ENCODE results near the gene MRNIP. TPM values are rescaled to one million over a fixed set of nuclear protein-coding genes. Genes with fewer than 3 reads are reported as not detected.

MRNIP gene
- total RNA-seq, 1 donor from 2014 or later, result 42.2 TPM

DNA sequence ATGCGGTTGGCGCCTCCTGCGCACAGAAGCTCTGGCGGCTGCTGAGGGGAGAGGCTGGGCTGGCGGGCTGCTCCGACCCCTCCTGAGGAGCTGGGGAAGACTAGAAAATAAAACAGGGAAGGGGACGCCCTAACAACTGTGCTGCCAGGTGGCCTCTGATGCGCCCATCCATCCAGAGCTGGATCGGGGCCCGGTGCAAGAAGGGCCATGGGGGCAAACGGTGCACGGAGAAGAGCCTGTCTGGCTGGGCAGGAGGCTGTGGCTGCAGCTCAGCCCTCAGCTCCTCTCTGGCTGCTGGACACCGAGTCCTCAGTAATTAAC is 21.0 kb upstream of the MRNIP start:
- no peak for DNase-seq (ENCODE audit: low read depth, low spot score)
- Mint-ChIP-seq H3K27me3 (ENCODE audit: low read depth) (no peaks in the 10 kb centered on the region), H3K4me1 (no peaks in the 10 kb centered on the region), H3K9me3 (peaks cover 13% of the 10 kb centered on the region), H3K36me3 (ENCODE audit: low read depth) (peaks cover 35% of the 10 kb centered on the region), H3K4me3 (no peak overlapping the region), H3K27ac (ENCODE audit: unreplicated experiment) (no peak overlapping the region)
- TF ChIP-seq, protein P1, sequence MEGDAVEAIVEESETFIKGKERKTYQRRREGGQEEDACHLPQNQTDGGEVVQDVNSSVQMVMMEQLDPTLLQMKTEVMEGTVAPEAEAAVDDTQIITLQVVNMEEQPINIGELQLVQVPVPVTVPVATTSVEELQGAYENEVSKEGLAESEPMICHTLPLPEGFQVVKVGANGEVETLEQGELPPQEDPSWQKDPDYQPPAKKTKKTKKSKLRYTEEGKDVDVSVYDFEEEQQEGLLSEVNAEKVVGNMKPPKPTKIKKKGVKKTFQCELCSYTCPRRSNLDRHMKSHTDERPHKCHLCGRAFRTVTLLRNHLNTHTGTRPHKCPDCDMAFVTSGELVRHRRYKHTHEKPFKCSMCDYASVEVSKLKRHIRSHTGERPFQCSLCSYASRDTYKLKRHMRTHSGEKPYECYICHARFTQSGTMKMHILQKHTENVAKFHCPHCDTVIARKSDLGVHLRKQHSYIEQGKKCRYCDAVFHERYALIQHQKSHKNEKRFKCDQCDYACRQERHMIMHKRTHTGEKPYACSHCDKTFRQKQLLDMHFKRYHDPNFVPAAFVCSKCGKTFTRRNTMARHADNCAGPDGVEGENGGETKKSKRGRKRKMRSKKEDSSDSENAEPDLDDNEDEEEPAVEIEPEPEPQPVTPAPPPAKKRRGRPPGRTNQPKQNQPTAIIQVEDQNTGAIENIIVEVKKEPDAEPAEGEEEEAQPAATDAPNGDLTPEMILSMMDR (conservative IDR thresholded peaks at IDR 0.05), result no peak

DNA sequence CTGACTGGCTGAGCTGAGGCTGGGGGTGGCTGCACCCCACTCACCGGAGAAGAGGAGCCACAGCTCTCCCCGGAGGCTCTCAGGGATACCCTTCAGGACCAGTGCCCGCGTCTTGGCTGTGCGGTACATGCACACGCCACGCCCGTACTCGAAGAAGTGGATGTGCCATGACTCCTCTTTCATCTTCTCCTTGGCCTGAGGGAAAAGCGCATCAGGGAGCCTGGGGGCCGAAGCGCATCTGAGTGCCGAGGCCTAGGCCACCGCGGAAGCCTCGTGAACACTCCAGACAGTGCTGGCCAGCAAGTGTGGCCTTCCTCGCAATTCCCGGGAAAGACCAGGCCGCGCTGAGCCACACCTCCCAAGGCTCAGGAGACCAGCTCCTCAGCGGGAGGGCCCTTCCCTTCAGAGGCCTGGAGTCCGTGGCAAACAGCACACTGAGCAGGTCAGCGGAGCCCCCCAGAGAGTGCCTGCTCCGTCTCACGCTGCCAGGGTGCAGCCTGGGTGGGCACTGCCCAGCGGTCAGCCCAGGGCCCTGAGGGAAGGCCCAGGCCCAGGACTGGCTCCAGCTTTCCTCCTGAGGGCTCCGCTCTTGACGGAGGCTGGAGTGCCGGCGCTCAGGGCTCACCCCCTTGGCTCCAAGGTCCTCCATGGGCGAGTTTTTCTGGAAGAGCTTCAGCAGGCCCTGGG is 20.5 kb upstream of the MRNIP start:
- Mint-ChIP-seq H3K27ac (ENCODE audit: unreplicated experiment) (no peak overlapping the region), H3K36me3 (ENCODE audit: low read depth) (peaks cover 30% of the 10 kb centered on the region), H3K4me3 (no peak overlapping the region), H3K9me3 (peaks cover 10% of the 10 kb centered on the region), H3K4me1 (no peaks in the 10 kb centered on the region), H3K27me3 (ENCODE audit: low read depth) (no peaks in the 10 kb centered on the region)
- no peak for DNase-seq (ENCODE audit: low read depth, low spot score)
- TF ChIP-seq, protein P1 (conservative IDR thresholded peaks at IDR 0.05), result no peak

DNA sequence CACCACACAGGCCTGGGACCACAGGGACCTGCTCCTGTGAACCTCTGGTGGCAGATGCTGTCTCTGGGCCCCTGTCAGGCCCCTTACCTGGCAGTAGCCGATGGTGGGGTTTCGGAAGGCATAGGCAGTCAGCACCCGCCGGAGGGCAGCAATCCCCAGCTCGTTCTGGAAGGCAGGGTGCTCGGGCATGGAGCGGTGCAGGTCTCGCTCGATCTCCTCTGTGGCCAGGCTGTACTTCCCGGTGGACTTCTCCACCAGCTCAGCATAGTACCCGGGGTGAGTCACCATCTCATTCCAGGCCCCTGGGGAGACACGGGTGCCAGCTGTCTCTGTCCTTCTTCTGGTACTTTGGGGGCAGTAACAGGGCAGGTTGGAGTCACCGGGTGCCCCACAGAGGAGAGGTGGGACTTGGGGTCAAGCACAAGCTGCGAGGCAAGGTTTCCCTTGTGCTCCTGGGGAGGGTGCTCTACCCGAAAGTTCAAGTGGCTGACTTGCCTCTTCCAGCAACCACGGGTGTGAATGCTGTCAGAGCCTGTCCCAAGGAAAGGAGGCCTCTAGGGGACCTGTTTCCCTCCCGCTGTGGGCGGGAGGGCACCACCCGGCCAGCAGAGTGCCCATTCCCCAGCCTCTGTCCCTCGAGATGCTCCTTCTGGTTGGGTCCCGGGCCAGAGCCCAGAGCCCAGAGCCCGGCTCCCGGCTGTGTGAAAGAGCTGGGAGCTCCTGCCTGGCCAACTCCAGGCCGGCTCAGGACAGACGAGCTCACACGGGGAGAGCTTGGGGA is 19.8 kb upstream of the MRNIP start:
- Mint-ChIP-seq H3K4me1 (no peaks in the 10 kb centered on the region), H3K27me3 (ENCODE audit: low read depth) (no peaks in the 10 kb centered on the region), H3K27ac (ENCODE audit: unreplicated experiment) (no peak overlapping the region), H3K9me3 (peaks cover 6% of the 10 kb centered on the region), H3K36me3 (ENCODE audit: low read depth) (peaks cover 22% of the 10 kb centered on the region), H3K4me3 (no peak overlapping the region)
- TF ChIP-seq, protein P1 (conservative IDR thresholded peaks at IDR 0.05), result no peak
- no peak for DNase-seq (ENCODE audit: low read depth, low spot score)

DNA sequence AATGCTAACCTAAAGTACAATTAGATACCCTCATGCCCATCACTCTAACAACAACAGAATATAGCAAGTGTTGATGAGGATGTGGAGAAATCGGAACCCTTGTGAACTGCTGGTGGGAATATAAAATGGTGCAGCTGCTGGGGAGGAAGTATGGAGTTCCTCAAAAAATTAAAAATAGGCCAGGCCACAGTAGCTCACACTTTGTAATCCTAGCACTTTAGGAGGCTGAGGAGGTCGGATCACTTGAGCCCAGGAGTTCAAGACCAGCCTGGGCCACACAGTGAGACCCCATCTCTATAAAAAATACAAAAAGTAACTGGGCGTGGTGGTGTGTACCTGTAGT is 18.0 kb upstream of the MRNIP start:
- Mint-ChIP-seq H3K27ac (ENCODE audit: unreplicated experiment) (no peak overlapping the region), H3K36me3 (ENCODE audit: low read depth) (peaks cover 11% of the 10 kb centered on the region), H3K4me3 (no peak overlapping the region), H3K9me3 (no peaks in the 10 kb centered on the region), H3K27me3 (ENCODE audit: low read depth) (no peaks in the 10 kb centered on the region), H3K4me1 (no peaks in the 10 kb centered on the region)
- TF ChIP-seq, protein P1 (conservative IDR thresholded peaks at IDR 0.05), result no peak
- DNase-seq (ENCODE audit: low read depth, low spot score), result no peak

DNA sequence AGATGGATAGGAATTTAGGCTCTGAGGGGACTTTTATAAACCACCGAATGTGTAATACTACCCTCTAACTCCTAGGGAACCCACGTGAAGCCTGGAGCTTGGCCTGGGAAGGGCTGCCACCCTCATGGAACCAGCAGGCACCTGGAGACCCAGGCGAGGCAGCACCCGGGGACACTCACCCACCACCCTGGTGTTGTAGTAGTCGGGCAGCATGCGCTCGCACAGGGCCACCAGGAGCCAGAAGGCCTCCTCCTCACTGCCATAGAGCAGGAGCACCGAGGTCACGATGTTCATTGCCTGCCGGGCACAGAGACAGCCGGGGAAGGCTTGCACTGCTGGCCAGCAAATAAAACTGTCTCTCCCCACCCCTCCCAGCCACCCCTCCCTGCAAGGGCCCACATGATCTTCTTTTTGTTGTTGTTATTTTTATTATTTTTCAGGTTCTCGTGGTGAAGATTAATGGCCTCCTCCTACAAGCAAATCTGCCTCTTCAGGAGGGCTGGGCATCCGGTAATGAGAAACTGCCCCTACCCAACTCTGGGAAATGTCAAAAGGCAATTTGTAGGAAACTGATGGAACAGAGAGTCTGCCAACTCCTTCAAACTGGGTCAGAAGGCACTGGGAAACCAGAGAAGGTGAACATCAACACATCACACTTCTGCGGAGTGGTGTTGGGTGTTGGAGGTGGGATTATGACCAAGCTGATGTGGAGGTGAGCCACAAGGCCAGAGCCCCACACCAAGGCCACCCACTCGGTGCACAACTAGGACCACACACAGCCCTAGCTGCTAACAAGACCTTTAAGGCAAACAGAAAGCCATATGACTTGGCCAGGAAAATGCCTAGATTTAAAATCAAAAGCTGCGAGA is 17.4 kb upstream of the MRNIP start:
- no peak overlapping the region for H3K4me3 Mint-ChIP-seq
- H3K36me3 Mint-ChIP-seq (ENCODE audit: low read depth), result peaks cover 10% of the 10 kb centered on the region
- no peaks in the 10 kb centered on the region for H3K4me1 Mint-ChIP-seq
- no peaks in the 10 kb centered on the region for H3K27me3 Mint-ChIP-seq (ENCODE audit: low read depth)
- no peak overlapping the region for H3K27ac Mint-ChIP-seq (ENCODE audit: unreplicated experiment)
- DNase-seq (ENCODE audit: low read depth, low spot score), result no peak
- TF ChIP-seq, protein P1 (conservative IDR thresholded peaks at IDR 0.05), result no peak
- no peaks in the 10 kb centered on the region for H3K9me3 Mint-ChIP-seq
